Uterus (tissue), 2 donors: ENCODE measurements around the gene MYO16.

Experiments
- POLR2A ChIP-seq, 2 donors: fragments of 450-650 bp; IDR thresholded peaks; one replicate each; pipeline ENCODE4 v1.6.1; 2016; ENCODE audit warnings: antibody characterized with exemption in 2 of 2, mild to moderate bottlenecking in 1 of 2, moderate library complexity in 1 of 2
- TF ChIP-seq, protein P1 (sequence below), 4 experiments: fragments of 200-600 bp in 2 of 4; fragments of 450-650 bp in 2 of 4; sonication (generic) in 2 of 4; IDR thresholded peaks; one replicate each; pipeline ENCODE4 v1.5.1; 2016 to 2019; ENCODE audit warnings: antibody characterized with exemption in 4 of 4, mild to moderate bottlenecking in 2 of 4, moderate library complexity in 1 of 4

DNA sequence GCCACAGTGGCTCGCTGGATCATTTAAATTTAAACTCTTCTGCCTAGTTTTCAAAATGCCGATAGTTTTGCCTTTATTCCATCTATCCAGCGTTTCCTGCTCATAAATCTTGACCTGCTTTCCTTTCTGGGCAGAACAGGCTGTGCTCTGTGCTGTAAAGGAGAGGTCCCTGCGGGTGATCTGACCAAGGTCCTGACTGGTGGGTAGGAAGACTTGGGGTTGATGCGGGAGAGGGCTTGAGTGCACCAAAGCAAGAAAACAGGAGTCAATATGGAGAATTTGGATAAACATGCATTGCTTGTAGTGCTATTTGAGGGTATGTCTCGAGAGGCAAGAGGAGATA lies 533.6 kb downstream of the MYO16 start:
- TF ChIP-seq, protein P1, sequence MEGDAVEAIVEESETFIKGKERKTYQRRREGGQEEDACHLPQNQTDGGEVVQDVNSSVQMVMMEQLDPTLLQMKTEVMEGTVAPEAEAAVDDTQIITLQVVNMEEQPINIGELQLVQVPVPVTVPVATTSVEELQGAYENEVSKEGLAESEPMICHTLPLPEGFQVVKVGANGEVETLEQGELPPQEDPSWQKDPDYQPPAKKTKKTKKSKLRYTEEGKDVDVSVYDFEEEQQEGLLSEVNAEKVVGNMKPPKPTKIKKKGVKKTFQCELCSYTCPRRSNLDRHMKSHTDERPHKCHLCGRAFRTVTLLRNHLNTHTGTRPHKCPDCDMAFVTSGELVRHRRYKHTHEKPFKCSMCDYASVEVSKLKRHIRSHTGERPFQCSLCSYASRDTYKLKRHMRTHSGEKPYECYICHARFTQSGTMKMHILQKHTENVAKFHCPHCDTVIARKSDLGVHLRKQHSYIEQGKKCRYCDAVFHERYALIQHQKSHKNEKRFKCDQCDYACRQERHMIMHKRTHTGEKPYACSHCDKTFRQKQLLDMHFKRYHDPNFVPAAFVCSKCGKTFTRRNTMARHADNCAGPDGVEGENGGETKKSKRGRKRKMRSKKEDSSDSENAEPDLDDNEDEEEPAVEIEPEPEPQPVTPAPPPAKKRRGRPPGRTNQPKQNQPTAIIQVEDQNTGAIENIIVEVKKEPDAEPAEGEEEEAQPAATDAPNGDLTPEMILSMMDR (IDR thresholded peaks at IDR 0.05) = no peak
- no peak for TF ChIP-seq POLR2A (IDR thresholded peaks at IDR 0.05)
